ENCODE measurements around the gene ZDHHC13. TPM values are rescaled to one million over a fixed set of nuclear protein-coding genes. Genes with fewer than 3 reads are reported as not detected.

ZDHHC13 gene
- polyA plus RNA-seq, 1 donor (not counting 4 experiments of a cell fraction or from before 2014, with no cell fraction given): 24.1 TPM

DNA sequence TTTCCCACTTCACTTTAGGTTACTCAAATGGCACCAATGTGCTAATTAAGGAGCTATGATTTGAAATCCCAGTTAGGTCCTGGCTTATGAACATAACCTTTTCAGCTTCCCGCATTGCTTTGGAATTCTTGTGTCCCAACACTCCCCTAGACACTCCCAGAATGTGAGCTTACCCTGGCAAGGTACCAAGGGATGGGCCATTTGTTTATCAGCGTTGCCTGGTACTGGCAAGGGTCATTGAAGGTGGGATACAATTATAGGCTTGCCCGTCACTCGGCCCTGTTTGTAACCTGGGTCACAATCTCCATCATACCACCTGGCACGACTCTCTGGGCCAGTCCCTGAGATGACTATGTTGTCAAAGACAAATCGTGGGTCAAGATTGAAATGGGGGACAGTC lies 79.5 kb downstream of the ZDHHC13 start:
- peaks cover 6% of the 10 kb centered on the region for H3K4me1 ChIP-seq (ENCODE audit: control insufficient read depth, extremely low read depth, insufficient read depth, low read length)
- no peak overlapping the region for H3K4me2 ChIP-seq (ENCODE audit: control insufficient read depth, extremely low read depth, insufficient read depth, low read depth, low read length)
- no peak overlapping the region for H3K4me3 ChIP-seq (ENCODE audit: control insufficient read depth in 2 of 3, extremely low read depth in 1 of 3, insufficient read depth in 2 of 3, low read depth in 1 of 3, low read length in 3 of 3)
- H3K9me3 ChIP-seq (ENCODE audit: control insufficient read depth, low read depth, low read length): no peaks in the 10 kb centered on the region
- H3K9me1 ChIP-seq (ENCODE audit: control insufficient read depth, extremely low read depth, insufficient read depth, low read length): no peaks in the 10 kb centered on the region
- no peaks in the 10 kb centered on the region for H3K79me2 ChIP-seq (ENCODE audit: control insufficient read depth, insufficient read depth, low read length)
- no peak for DNase-seq (ENCODE audit: low read depth, low spot score)
- no peaks in the 10 kb centered on the region for H4K20me1 ChIP-seq (ENCODE audit: control insufficient read depth, extremely low read depth, insufficient read depth, low read length)
- H3K36me3 ChIP-seq (ENCODE audit: control insufficient read depth in 2 of 2, extremely low read depth in 1 of 2, insufficient read depth in 2 of 2, low read length in 2 of 2): no peaks in the 10 kb centered on the region
- no peak overlapping the region for H3K9ac ChIP-seq (ENCODE audit: control insufficient read depth, extremely low read depth, insufficient read depth, low read length)
- no peak overlapping the region for H3K27ac ChIP-seq (ENCODE audit: control insufficient read depth, insufficient read depth, low read length)
- dilution Hi-C loops (cut with MboI; ENCODE audit: extremely low pct_ligation_motif_present, low sequenced_read_pairs): no loop called here
- H2AFZ ChIP-seq (ENCODE audit: control insufficient read depth, low read length): no peak overlapping the region
- FAIRE-seq: no peak
- TF ChIP-seq EZH2 (IDR thresholded peaks at IDR 0.05; ENCODE audit: low read length): no peak
- TF ChIP-seq, protein P1, sequence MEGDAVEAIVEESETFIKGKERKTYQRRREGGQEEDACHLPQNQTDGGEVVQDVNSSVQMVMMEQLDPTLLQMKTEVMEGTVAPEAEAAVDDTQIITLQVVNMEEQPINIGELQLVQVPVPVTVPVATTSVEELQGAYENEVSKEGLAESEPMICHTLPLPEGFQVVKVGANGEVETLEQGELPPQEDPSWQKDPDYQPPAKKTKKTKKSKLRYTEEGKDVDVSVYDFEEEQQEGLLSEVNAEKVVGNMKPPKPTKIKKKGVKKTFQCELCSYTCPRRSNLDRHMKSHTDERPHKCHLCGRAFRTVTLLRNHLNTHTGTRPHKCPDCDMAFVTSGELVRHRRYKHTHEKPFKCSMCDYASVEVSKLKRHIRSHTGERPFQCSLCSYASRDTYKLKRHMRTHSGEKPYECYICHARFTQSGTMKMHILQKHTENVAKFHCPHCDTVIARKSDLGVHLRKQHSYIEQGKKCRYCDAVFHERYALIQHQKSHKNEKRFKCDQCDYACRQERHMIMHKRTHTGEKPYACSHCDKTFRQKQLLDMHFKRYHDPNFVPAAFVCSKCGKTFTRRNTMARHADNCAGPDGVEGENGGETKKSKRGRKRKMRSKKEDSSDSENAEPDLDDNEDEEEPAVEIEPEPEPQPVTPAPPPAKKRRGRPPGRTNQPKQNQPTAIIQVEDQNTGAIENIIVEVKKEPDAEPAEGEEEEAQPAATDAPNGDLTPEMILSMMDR (optimal IDR thresholded peaks at IDR 0.05 in 1 of 3, IDR thresholded peaks at IDR 0.05 in 1 of 3, conservative IDR thresholded peaks at IDR 0.05 in 1 of 3; ENCODE audit: extremely low read depth in 1 of 3, insufficient read depth in 2 of 3, low read length in 3 of 3): no peak
- H3K27me3 ChIP-seq (ENCODE audit: control insufficient read depth, extremely low read depth, insufficient read depth, low read length): peaks cover 7% of the 10 kb centered on the region

DNA sequence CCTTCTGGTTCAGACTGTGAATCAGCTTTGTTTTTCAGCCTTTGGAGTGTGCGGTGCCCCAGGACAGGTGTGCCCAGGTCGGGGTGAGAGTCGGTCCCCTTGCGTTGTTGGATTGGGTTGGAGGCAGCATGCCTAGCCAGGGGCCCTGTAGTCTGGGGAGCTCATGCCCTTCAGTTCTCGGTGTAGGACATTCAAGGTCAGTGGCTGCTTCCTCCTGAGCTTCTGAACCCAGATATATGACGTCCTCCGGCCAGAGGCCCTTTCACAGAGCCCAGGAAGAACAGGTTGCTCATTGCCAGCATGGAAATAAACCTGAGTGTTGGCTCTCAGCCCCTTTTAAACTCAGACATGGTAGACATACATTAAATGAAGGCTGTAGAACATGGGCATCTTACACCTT lies 82.1 kb downstream of the ZDHHC13 start:
- Histone ChIP-seq H3K27ac (ENCODE audit: control insufficient read depth, insufficient read depth, low read length) (no peak overlapping the region), H4K20me1 (ENCODE audit: control insufficient read depth, extremely low read depth, insufficient read depth, low read length) (no peaks in the 10 kb centered on the region), H3K9me3 (ENCODE audit: control insufficient read depth, low read depth, low read length) (no peaks in the 10 kb centered on the region), H3K9ac (ENCODE audit: control insufficient read depth, extremely low read depth, insufficient read depth, low read length) (no peak overlapping the region), H3K27me3 (ENCODE audit: control insufficient read depth, extremely low read depth, insufficient read depth, low read length) (peaks cover 16% of the 10 kb centered on the region), H3K4me2 (ENCODE audit: control insufficient read depth, extremely low read depth, insufficient read depth, low read depth, low read length) (no peak overlapping the region), H3K9me1 (ENCODE audit: control insufficient read depth, extremely low read depth, insufficient read depth, low read length) (no peaks in the 10 kb centered on the region), H3K4me3 (ENCODE audit: control insufficient read depth in 2 of 3, extremely low read depth in 1 of 3, insufficient read depth in 2 of 3, low read depth in 1 of 3, low read length in 3 of 3) (no peak overlapping the region), H3K79me2 (ENCODE audit: control insufficient read depth, insufficient read depth, low read length) (no peaks in the 10 kb centered on the region), H3K36me3 (ENCODE audit: control insufficient read depth in 2 of 2, extremely low read depth in 1 of 2, insufficient read depth in 2 of 2, low read length in 2 of 2) (no peaks in the 10 kb centered on the region), H2AFZ (ENCODE audit: control insufficient read depth, low read length) (no peak overlapping the region), H3K4me1 (ENCODE audit: control insufficient read depth, extremely low read depth, insufficient read depth, low read length) (peaks cover 6% of the 10 kb centered on the region)
- dilution Hi-C loops (cut with MboI; ENCODE audit: extremely low pct_ligation_motif_present, low sequenced_read_pairs): no loop called here
- no peak for FAIRE-seq
- DNase-seq (ENCODE audit: low read depth, low spot score): no peak
- TF ChIP-seq, protein P1 (optimal IDR thresholded peaks at IDR 0.05 in 1 of 3, IDR thresholded peaks at IDR 0.05 in 1 of 3, conservative IDR thresholded peaks at IDR 0.05 in 1 of 3; ENCODE audit: extremely low read depth in 1 of 3, insufficient read depth in 2 of 3, low read length in 3 of 3): no peak
- TF ChIP-seq EZH2 (IDR thresholded peaks at IDR 0.05; ENCODE audit: low read length): no peak
